ENCODE data around the gene ERC1. TPM values are rescaled to one million over a fixed set of nuclear protein-coding genes. Genes with fewer than 3 reads are reported as not detected.
A peak's percentile ranks its signal among the peaks of the same experiment; 100 is the strongest.

Gene ERC1
- total and polyA plus RNA-seq, 9 of the 15 experiments (the other 6 are each of a cell fraction or from before 2014, with no cell fraction given): 0.74 to 11.8 (median 4.8) TPM

DNA sequence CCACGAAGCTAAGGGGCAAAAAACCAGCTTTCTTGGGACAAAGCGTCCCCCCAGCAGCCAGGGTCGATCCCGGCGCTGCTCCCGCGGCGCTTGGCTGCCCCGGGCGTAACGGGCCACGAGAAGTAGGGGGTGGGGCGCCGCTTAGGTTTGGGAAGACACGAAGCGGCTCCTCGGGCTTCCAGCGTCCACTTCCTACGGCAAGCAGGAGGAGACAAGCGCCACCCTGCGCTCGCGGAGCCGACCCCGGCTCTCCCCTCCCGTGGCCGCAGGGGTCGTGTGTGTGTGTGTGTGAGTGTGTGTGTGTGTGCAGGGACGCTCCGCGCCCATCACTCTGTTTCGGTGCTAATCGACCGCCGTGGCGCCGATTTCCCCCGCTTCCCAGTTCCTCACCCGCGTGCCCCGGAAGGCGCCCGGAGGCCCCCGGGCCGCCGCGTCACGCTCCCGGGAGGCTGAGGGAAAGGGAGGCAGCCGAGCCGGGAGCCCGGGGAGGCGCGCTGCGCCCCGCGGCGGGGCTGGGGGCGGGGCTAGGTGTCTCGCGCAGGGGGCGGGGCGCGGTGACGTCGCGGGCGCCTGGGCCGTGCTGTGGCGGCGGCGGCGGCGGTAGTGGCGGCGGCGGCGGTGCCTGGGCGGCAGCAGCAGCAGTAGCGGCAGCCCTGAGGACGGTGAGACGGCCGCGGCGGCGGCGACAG, at the start of gene ERC1 (continued):
- TF ChIP-seq, protein P1, sequence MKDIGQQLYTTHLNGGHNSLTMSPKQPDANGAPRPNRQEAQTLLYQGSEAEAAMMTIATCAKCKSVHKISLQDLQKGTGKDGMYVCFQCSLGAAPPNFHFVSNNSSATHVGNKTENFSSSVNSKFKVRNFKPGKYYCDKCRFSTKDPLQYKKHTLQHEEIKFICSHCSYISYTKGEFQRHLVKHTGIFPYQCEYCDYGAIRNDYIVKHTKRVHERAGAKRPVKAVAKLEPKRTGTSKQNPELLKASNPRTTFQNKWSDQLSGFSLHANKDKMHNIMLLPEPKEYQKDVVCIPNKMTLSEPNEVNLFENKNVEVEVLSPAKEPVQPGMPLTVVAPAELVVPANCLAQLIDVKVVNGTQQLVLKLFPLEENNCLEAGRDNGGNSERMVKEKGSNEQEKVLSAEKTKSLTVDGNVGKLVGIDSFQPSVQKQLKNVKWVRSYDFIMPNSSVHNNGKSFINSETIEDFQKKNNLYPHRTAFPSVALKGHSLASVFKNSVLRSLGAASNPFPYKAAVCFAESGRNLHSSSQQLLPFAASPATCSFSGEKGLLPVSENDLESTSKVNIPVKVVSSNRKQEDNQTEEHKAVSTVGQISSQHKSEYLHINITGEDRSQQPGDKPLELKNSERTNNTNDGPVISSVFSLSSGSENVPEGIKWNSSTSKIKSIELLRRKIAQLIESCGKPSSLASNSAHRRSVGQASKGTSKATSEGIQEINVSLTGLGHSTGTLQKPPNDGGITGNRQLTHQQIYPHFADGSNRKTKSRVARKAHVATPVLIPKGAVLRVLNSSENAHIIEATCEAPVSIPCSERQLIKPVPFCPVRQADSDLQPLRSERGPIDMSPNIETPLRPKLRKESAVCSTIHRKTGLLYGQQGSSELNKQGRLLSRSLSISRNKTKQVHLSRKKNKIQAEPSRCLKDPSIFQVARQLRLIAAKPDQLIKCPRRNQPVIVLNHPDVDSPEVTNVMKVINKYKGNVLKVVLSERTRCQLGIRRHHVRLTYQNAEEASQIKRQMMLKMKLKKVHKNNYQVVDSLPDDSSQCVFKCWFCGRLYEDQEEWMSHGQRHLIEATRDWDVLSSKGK (CRISPR knock-in tag; IDR thresholded peaks at IDR 0.05): no peak
- TF ChIP-seq MCM3 (IDR thresholded peaks at IDR 0.05): no peak
- TF ChIP-seq TOE1 (IDR thresholded peaks at IDR 0.05; ENCODE audit: borderline replicate concordance): peak; percentile 87
- TF ChIP-seq TOE1 (CRISPR knock-in tag; IDR thresholded peaks at IDR 0.05; ENCODE audit: borderline replicate concordance, low read depth): no peak
- TF ChIP-seq HNRNPLL (IDR thresholded peaks at IDR 0.05; ENCODE audit: low read depth, low read length, poor library complexity, severe bottlenecking): peak; percentile 62
- no peak for TF ChIP-seq MAFF (IDR thresholded peaks at IDR 0.05; ENCODE audit: low read length)
- no peak for TF ChIP-seq ZNF696 (CRISPR knock-in tag; conservative IDR thresholded peaks at IDR 0.05)
- TF ChIP-seq LCOR (CRISPR knock-in tag; IDR thresholded peaks at IDR 0.05): 0 out of 2 replicates have a peak, but pooled peaks have one; percentile 30
- TF ChIP-seq ELF4 (CRISPR knock-in tag; IDR thresholded peaks at IDR 0.05): peak; percentile 44; the same call in 1 of the 2 replicates
- TF ChIP-seq, protein P2, sequence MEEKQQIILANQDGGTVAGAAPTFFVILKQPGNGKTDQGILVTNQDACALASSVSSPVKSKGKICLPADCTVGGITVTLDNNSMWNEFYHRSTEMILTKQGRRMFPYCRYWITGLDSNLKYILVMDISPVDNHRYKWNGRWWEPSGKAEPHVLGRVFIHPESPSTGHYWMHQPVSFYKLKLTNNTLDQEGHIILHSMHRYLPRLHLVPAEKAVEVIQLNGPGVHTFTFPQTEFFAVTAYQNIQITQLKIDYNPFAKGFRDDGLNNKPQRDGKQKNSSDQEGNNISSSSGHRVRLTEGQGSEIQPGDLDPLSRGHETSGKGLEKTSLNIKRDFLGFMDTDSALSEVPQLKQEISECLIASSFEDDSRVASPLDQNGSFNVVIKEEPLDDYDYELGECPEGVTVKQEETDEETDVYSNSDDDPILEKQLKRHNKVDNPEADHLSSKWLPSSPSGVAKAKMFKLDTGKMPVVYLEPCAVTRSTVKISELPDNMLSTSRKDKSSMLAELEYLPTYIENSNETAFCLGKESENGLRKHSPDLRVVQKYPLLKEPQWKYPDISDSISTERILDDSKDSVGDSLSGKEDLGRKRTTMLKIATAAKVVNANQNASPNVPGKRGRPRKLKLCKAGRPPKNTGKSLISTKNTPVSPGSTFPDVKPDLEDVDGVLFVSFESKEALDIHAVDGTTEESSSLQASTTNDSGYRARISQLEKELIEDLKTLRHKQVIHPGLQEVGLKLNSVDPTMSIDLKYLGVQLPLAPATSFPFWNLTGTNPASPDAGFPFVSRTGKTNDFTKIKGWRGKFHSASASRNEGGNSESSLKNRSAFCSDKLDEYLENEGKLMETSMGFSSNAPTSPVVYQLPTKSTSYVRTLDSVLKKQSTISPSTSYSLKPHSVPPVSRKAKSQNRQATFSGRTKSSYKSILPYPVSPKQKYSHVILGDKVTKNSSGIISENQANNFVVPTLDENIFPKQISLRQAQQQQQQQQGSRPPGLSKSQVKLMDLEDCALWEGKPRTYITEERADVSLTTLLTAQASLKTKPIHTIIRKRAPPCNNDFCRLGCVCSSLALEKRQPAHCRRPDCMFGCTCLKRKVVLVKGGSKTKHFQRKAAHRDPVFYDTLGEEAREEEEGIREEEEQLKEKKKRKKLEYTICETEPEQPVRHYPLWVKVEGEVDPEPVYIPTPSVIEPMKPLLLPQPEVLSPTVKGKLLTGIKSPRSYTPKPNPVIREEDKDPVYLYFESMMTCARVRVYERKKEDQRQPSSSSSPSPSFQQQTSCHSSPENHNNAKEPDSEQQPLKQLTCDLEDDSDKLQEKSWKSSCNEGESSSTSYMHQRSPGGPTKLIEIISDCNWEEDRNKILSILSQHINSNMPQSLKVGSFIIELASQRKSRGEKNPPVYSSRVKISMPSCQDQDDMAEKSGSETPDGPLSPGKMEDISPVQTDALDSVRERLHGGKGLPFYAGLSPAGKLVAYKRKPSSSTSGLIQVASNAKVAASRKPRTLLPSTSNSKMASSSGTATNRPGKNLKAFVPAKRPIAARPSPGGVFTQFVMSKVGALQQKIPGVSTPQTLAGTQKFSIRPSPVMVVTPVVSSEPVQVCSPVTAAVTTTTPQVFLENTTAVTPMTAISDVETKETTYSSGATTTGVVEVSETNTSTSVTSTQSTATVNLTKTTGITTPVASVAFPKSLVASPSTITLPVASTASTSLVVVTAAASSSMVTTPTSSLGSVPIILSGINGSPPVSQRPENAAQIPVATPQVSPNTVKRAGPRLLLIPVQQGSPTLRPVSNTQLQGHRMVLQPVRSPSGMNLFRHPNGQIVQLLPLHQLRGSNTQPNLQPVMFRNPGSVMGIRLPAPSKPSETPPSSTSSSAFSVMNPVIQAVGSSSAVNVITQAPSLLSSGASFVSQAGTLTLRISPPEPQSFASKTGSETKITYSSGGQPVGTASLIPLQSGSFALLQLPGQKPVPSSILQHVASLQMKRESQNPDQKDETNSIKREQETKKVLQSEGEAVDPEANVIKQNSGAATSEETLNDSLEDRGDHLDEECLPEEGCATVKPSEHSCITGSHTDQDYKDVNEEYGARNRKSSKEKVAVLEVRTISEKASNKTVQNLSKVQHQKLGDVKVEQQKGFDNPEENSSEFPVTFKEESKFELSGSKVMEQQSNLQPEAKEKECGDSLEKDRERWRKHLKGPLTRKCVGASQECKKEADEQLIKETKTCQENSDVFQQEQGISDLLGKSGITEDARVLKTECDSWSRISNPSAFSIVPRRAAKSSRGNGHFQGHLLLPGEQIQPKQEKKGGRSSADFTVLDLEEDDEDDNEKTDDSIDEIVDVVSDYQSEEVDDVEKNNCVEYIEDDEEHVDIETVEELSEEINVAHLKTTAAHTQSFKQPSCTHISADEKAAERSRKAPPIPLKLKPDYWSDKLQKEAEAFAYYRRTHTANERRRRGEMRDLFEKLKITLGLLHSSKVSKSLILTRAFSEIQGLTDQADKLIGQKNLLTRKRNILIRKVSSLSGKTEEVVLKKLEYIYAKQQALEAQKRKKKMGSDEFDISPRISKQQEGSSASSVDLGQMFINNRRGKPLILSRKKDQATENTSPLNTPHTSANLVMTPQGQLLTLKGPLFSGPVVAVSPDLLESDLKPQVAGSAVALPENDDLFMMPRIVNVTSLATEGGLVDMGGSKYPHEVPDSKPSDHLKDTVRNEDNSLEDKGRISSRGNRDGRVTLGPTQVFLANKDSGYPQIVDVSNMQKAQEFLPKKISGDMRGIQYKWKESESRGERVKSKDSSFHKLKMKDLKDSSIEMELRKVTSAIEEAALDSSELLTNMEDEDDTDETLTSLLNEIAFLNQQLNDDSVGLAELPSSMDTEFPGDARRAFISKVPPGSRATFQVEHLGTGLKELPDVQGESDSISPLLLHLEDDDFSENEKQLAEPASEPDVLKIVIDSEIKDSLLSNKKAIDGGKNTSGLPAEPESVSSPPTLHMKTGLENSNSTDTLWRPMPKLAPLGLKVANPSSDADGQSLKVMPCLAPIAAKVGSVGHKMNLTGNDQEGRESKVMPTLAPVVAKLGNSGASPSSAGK (IDR thresholded peaks at IDR 0.05): peak; percentile 92
- TF ChIP-seq, protein P3, sequence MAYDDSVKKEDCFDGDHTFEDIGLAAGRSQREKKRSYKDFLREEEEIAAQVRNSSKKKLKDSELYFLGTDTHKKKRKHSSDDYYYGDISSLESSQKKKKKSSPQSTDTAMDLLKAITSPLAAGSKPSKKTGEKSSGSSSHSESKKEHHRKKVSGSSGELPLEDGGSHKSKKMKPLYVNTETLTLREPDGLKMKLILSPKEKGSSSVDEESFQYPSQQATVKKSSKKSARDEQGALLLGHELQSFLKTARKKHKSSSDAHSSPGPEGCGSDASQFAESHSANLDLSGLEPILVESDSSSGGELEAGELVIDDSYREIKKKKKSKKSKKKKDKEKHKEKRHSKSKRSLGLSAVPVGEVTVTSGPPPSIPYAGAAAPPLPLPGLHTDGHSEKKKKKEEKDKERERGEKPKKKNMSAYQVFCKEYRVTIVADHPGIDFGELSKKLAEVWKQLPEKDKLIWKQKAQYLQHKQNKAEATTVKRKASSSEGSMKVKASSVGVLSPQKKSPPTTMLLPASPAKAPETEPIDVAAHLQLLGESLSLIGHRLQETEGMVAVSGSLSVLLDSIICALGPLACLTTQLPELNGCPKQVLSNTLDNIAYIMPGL (CRISPR knock-in tag; IDR thresholded peaks at IDR 0.05): no peak

All from K562 (cell line).